GM18870 (cell line): ENCODE results near the gene ZNF566.

ENCODE experiments used
- ATAC-seq: cut with Tn5 transposase; IDR thresholded peaks from one replicate; pipeline ENCODE4 v1.9.1; 2021; ENCODE audit warnings: moderate library complexity; ENCODE audit not compliant: unreplicated experiment

Gene ZNF566

GRCh38 chr19:36449059-36449670 is 40.2 kb downstream of the ZNF566 start:
- ATAC-seq: no peak

GRCh38 chr19:36441339-36441738 is 48.0 kb downstream of the ZNF566 start:
- ATAC-seq: no peak

DNA sequence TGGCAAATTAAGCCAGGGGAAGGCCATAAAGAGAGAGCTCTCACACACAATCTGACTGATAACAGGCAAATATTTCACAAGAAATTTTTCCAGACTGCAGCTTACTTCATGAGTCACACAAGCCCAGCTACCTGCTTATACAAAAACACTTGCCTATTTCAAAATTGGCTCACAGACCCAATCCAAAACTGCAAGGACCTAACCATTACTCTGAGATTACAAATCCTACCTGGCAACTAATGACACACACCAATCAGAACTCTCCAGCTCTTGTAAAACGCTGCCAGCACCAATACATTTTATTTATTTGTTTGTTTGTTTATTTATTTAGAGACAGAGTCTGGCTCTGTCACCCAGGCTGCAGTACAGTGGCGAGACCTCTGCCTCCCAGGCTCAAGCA is 52.8 kb downstream of the ZNF566 start:
- ATAC-seq: no peak

DNA sequence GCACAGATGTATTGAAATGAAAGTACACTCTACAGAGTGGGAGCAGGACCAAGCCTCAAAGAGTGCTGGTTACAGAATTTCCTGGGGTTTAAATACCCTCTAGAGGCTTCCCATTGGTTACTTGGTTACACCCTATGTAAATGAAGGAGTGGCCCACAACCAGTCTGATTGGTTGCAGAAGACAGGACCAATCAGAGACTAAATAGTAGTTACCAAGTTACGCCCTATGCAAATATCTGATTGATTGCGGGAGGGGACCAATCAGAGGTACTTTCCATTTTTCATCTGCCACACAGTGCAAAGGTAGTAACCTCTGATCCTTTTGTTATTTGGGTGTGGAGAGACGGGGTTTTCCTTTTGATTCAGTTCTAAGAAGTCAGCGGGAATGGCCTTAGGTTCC is 65.4 kb downstream of the ZNF566 start:
- no peak for ATAC-seq

GRCh38 chr19:36421749-36422481 is 67.4 kb downstream of the ZNF566 start:
- ATAC-seq: no peak

- no peak for ATAC-seq
These were observed 68.2 kb downstream of the ZNF566 start for GRCh38 chr19:36420961-36421748.

- ATAC-seq: no peak
These were observed 70.9 kb downstream of the ZNF566 start, which contains the start of gene ZFP82 for GRCh38 chr19:36418287-36419001. ZFP82 (minus strand) TSS chr19:36418644; CDS start chr19:36409789, 8,855 bp downstream.

DNA sequence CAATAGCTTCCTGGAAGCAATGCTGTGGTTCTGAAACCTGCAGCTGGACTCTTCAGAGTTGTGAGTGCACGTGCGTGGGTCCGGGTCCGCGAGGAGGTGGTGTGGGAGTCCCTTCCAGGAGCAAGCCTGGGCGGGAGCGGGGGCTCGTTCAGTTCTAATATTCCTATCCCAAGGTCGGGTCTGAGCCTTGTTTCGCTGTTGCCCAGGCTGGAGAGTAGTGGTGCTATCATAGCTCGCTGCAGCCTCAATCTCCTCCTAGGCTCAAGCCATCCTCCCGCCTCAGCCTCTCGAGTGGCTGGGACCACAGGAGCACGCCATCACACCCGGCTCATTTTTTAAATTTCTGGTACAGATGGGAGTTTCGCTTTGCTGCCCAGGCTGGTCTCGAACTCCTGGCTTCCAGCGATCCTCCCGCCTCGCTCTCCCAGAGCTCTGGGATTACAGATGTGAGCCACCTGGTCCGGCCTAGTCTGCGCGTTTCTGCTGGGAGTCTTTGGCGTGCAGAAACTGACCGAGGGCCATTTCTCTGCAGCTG is 71.5 kb downstream of the ZNF566 start:
- no peak for ATAC-seq

GRCh38 chr19:36409841-36410240 is 79.5 kb downstream of the ZNF566 start:
- ATAC-seq: no peak

- ATAC-seq: no peak
These were observed 81.3 kb downstream of the ZNF566 start for GRCh38 chr19:36408101-36408500.

GRCh38 chr19:36404498-36404897 is 84.9 kb downstream of the ZNF566 start:
- ATAC-seq: no peak

GRCh38 chr19:36401475-36401874 is 87.9 kb downstream of the ZNF566 start:
- ATAC-seq: no peak

DNA sequence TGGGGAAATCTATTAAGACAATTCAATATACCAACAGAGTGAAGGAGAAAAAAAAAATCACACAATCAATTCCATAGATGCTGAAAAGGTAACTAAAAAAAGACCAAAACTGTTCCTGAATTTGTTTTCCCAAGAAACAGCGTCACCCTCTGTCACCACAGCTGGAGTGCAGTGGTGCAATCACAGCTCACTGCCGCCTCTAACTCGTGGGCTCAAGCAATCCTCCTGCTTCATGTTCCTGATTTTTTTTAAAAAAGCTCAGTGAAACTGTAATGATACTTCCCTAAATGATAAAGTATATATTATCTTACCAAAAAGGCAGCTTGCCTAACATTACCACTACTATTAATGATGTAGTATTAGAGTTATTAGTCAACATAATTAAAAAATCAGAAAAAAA is 90.8 kb downstream of the ZNF566 start:
- no peak for ATAC-seq
